ENCODE data around the gene XPNPEP1. TPM values are rescaled to one million over a fixed set of nuclear protein-coding genes. Genes with fewer than 3 reads are reported as not detected.

The XPNPEP1 gene
- polyA plus RNA-seq, 1 donor from 2014 or later = 14.7 TPM

DNA sequence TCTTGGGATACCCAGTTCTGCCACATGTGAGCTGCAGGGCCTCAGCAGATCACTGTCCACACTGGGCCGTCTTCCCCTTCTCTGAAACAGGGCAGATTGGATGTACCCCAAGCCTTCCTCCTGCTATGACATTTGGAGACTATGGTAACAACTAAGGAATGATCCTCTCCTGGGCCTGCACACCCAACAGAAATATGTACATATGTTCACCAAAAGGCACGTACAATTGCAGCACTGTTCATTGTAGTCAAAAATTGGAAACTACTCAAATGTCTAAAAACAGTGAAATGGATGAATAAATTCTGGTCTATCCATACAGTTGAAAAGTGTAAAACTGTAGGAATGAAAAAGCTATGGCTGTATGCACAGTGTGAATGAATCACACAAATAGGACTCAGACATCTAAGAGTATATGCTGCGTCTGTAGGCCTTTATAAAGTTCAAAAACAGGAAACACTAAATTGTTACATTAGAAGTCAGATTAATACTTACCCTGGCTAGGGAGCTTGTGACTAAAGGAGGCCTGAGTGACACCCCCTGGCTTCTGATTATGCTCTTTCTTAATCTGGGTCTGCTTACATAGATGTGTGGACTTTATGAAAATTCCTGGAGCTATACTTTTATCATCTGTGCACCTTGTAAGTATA is 16.1 kb upstream of the XPNPEP1 start:
- H3K36me3 Mint-ChIP-seq = peaks cover 6% of the 10 kb centered on the region
- peaks cover 6% of the 10 kb centered on the region for H3K27me3 Mint-ChIP-seq
- no peaks in the 10 kb centered on the region for H3K9me3 Mint-ChIP-seq
- peaks cover 0 to 3% (median 1%) of the 10 kb centered on the region in 3 donors for H3K4me1 Mint-ChIP-seq
- H3K4me3 Mint-ChIP-seq = no peak overlapping the region
- H3K27ac Mint-ChIP-seq = no peak overlapping the region

DNA sequence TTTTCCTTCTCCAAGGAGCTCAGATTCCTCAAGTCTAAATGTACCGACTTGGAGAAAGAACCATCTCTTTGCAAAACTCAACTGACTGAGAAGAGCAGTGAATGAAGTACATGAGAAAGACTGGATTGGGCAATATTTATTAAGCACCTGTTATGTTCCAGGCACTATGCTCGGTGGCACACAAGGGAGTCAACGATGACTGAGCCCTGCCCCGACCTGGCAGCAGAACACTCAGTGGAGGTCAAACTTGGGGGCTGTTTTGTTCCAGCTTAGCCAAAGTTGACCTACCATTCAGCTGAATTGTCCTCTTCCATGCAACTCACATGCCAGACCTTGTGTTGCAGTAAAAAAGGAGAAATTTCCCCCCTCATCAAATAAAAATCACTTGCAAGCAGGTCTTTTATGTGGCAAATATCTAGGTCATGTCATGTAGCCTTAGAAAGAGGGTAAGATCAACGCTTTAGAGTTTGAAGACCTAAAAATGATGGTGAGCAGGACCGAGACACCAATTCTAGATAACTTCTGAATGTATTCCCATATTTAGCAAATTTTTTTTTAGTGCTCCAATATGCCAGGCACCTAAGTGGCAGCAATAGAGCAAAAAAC is 14.3 kb upstream of the XPNPEP1 start:
- no peaks in the 10 kb centered on the region for H3K9me3 Mint-ChIP-seq
- H3K27ac Mint-ChIP-seq = no peak overlapping the region
- H3K4me3 Mint-ChIP-seq = no peak overlapping the region
- peaks cover 8% of the 10 kb centered on the region for H3K27me3 Mint-ChIP-seq
- peaks cover 0 to 3% (median 1%) of the 10 kb centered on the region in 3 donors for H3K4me1 Mint-ChIP-seq
- peaks cover 6% of the 10 kb centered on the region for H3K36me3 Mint-ChIP-seq

- Mint-ChIP-seq H3K4me3 (no peak overlapping the region), H3K27ac (no peak overlapping the region), H3K27me3 (peaks cover 10% of the 10 kb centered on the region), H3K4me1 (peaks cover 0 to under 1% (median 0%) of the 10 kb centered on the region in 3 donors), H3K36me3 (peaks cover 4% of the 10 kb centered on the region), H3K9me3 (no peaks in the 10 kb centered on the region)
Measured at GRCh38 chr10:109934958-109935793, 11.9 kb upstream of the XPNPEP1 start.

GRCh38 chr10:109933984-109934565 is 10.8 kb upstream of the XPNPEP1 start:
- H3K27me3 Mint-ChIP-seq = peaks cover 11% of the 10 kb centered on the region
- H3K4me1 Mint-ChIP-seq = peaks cover 0 to 3% (median 0%) of the 10 kb centered on the region in 3 donors
- H3K27ac Mint-ChIP-seq = no peak overlapping the region
- no peaks in the 10 kb centered on the region for H3K9me3 Mint-ChIP-seq
- peaks cover 4% of the 10 kb centered on the region for H3K36me3 Mint-ChIP-seq
- no peak overlapping the region for H3K4me3 Mint-ChIP-seq

DNA sequence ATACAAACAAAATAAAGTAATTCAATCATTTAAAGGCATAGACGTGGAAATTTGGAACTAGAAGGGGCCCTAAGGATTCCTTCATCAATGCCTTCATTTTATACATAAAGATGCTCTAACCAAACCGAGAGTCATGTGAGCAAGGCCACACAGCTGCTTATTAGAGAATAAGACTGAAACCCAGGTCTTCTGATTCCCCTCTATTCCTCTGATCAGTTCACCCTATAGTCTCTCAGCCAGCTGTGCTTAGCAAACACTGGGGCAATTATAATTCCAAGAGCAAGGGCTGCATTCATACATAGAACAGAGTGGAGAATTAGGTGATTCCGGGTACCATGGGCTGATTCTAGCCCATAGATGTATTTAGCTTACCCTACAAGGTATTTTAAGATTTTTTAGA is 9.7 kb upstream of the XPNPEP1 start:
- Mint-ChIP-seq H3K27me3 (peaks cover 11% of the 10 kb centered on the region), H3K4me3 (no peak overlapping the region), H3K9me3 (no peaks in the 10 kb centered on the region), H3K4me1 (peaks cover 0 to 3% (median 0%) of the 10 kb centered on the region in 3 donors), H3K36me3 (peaks cover 4% of the 10 kb centered on the region), H3K27ac (no peak overlapping the region)

DNA sequence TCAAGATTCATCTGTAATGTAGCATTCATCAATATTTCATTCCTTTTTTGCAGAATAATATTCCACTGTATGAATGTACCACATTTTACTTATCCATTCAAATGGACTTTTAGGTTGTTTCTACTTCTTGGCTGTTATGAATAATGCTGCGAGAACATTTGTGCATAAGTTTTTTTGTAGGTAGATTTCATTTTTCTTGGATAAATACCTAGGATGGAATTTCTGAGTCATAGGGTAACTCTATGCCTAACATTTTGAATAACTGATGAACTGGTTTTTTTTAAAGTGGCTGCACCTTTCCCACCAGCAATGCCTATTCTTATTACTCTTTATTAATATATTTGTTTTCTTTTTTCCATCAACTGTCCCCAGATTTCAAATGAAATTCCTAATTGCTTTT is 9.1 kb upstream of the XPNPEP1 start:
- peaks cover 4% of the 10 kb centered on the region for H3K36me3 Mint-ChIP-seq
- H3K27me3 Mint-ChIP-seq = peaks cover 11% of the 10 kb centered on the region
- H3K9me3 Mint-ChIP-seq = no peaks in the 10 kb centered on the region
- H3K4me3 Mint-ChIP-seq = no peak overlapping the region
- H3K4me1 Mint-ChIP-seq = peaks cover 0 to 3% (median 0%) of the 10 kb centered on the region in 3 donors
- no peak overlapping the region for H3K27ac Mint-ChIP-seq

DNA sequence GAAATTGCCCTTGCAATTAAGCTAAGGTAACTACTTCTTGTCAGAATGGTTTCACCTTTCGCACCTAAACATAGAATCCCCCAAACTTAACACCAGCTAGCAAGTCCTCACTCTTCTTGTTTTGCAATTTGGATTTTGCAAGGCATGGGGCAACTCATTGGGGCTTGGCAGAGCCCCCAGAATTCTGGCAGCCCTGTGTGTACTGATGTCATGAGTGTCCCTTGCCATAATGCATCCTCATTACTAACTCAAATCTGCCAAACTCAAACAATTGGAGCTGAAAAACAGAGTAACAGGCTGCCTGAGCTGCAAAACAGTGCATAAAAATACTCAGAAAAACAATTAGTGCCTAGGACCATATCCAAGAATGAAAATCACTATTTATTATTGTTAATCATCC is 7.9 kb upstream of the XPNPEP1 start:
- Mint-ChIP-seq H3K9me3 (no peaks in the 10 kb centered on the region), H3K36me3 (peaks cover 2% of the 10 kb centered on the region), H3K4me3 (no peak overlapping the region), H3K4me1 (peaks cover 0 to 3% (median 0%) of the 10 kb centered on the region in 3 donors), H3K27ac (no peak overlapping the region), H3K27me3 (peaks cover 9% of the 10 kb centered on the region)

DNA sequence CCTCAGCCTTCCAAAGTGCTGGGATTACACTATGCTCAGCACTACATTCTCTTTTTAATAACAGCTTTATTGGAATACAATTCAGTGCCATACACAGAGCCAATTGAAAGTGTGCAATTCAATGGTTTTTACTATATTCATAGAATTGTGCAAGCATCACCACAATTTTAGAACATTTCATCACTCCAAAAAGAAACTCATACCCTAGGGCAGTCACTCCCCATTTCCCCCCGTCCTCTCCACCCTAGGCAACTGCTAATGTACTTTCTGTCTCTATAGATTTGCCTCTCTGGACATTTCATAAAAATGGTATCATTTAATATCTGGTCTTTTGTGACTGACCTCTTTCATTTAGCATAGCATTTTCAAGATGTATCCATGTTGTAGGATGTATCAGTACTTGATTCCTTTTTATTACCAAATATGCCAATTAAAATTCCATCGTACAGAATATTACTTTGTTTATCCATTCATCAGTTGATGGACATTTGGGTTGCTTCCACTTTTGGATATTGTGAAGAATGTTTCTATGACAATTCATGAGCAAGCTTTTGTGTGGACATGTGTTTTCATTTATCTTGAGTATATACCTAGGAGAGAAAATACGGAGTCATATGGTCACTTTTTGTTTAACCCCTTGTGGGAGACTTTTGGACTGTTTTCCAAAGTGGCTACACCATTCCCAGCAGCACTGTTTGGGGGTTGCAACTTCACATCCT is 6.3 kb upstream of the XPNPEP1 start:
- Mint-ChIP-seq H3K4me3 (no peak overlapping the region), H3K36me3 (no peaks in the 10 kb centered on the region), H3K27me3 (peaks cover 6% of the 10 kb centered on the region), H3K4me1 (peaks cover 0 to 4% (median under 1%) of the 10 kb centered on the region in 3 donors), H3K27ac (peak overlapping the region in 1 of 3 donors; percentile 20), H3K9me3 (no peaks in the 10 kb centered on the region)

- peaks cover 1% of the 10 kb centered on the region for H3K36me3 Mint-ChIP-seq
- H3K4me1 Mint-ChIP-seq = peaks cover 9 to 14% (median 9%) of the 10 kb centered on the region in 3 donors
- H3K27me3 Mint-ChIP-seq = peaks cover 3% of the 10 kb centered on the region
- no peaks in the 10 kb centered on the region for H3K9me3 Mint-ChIP-seq
- no peak overlapping the region for H3K4me3 Mint-ChIP-seq
- no peak overlapping the region for H3K27ac Mint-ChIP-seq
Measured at GRCh38 chr10:109928475-109928891, 5.2 kb upstream of the XPNPEP1 start.

GRCh38 chr10:109926825-109927224 is 3.5 kb upstream of the XPNPEP1 start:
- Mint-ChIP-seq H3K4me1 (peaks cover 12 to 23% (median 17%) of the 10 kb centered on the region in 3 donors), H3K36me3 (peaks cover 1% of the 10 kb centered on the region), H3K9me3 (no peaks in the 10 kb centered on the region), H3K4me3 (peak overlapping the region in 1 of 4 donors; percentile 56), H3K27me3 (peaks cover 1% of the 10 kb centered on the region), H3K27ac (no peak overlapping the region)

DNA sequence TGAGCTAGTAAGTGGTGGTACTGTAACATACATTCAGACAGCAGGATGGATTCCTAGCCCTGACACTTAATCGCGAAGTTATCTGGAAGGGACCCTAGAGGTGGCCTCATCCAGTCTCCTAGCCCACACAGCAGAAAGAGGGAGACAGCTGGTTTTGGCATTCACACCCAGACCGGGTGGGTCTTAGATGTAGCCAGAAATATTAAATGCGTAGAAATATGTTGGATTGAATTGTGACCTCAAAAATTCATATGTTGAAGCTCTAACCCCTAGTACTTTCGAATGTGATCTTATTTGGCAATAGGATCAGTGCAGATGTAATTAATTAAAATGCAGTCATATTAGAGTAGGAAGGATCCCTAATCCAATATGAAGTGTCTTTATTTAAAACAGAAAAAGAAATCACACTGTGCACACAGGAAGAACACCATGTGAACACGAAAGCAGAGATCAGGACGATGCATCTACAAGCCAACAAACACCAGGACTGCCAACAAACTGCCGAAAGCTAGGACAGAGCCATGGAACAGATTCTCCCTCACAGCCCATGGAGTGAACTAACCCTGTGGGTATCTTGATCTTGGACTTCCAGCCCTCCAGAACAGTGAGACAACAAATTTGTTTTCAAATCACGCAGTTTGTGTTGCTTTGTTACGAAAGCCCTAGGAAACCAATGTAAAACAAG is 2.9 kb upstream of the XPNPEP1 start:
- Mint-ChIP-seq H3K9me3 (no peaks in the 10 kb centered on the region), H3K27ac (peak overlapping the region in 1 of 3 donors; percentile 53), H3K36me3 (peaks cover 1% of the 10 kb centered on the region), H3K4me1 (peaks cover 18 to 30% (median 23%) of the 10 kb centered on the region in 3 donors), H3K27me3 (peaks cover 1% of the 10 kb centered on the region), H3K4me3 (peak overlapping the region in 1 of 4 donors; percentile 56)

- Mint-ChIP-seq H3K4me1 (peaks cover 25 to 31% (median 27%) of the 10 kb centered on the region in 3 donors), H3K27ac (peak overlapping the region in 2 of 3 donors; percentile 66 to 96), H3K36me3 (peaks cover 1% of the 10 kb centered on the region), H3K9me3 (no peaks in the 10 kb centered on the region), H3K4me3 (peak overlapping the region in 2 of 4 donors; percentile 87 to 95), H3K27me3 (peaks cover 1% of the 10 kb centered on the region)
Measured at GRCh38 chr10:109924967-109925620, 1.8 kb upstream of the XPNPEP1 start.

- peaks cover 28 to 33% (median 29%) of the 10 kb centered on the region in 3 donors for H3K4me1 Mint-ChIP-seq
Measured at GRCh38 chr10:109924087-109924486, 776 bp upstream of the XPNPEP1 start.

More at GRCh38 chr10:109924087-109924486, 776 bp upstream of the XPNPEP1 start:
- Mint-ChIP-seq H3K27me3 (no peaks in the 10 kb centered on the region), H3K4me3 (peak overlapping the region; percentile 87 to 95 (median 88)), H3K9me3 (no peaks in the 10 kb centered on the region), H3K36me3 (peaks cover 1% of the 10 kb centered on the region), H3K27ac (peak overlapping the region; percentile 66 to 96 (median 86))
